ENCODE measurements around the gene NUPR1.

NUPR1 gene

DNA sequence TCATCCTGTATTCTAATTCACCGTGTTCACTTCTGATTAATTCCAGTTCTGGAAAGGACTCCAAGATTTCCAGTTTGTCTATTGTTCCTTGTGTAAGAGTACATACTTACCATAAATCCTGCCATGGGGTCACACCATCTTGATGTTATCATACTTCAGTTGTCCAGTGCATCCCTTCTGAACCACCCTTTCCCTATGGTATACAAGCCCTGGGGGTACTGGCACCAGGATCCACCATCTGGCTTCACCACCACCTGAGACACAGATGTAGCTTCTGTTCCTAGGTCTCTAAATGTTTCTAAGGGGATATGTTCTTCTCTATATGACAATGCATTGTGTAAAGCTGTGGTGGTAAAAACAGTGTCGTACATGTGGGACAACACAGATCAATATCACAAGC, 36.2 kb upstream of the NUPR1 start:
- H2AFZ ChIP-seq (ENCODE audit: low read length): no peak overlapping the region
- no peaks in the 10 kb centered on the region; the same call in 1 of the 2 replicates for H3K36me3 ChIP-seq (ENCODE audit: insufficient read depth, low read length)
- peaks cover 8% of the 10 kb centered on the region; the same call in 1 of the 2 replicates for H3K79me2 ChIP-seq (ENCODE audit: insufficient read depth, low read length)
- H3K4me1 ChIP-seq (ENCODE audit: insufficient read depth, low read length, poor library complexity, severe bottlenecking): no peaks in the 10 kb centered on the region
- no peaks in the 10 kb centered on the region for H4K20me1 ChIP-seq (ENCODE audit: insufficient read depth, low read length, poor library complexity, severe bottlenecking)
- H3K4me2 ChIP-seq (ENCODE audit: low read depth, low read length, poor library complexity, severe bottlenecking): no peak overlapping the region
- H3K9me3 ChIP-seq (ENCODE audit: insufficient read depth, low read depth, low read length): no peaks in the 10 kb centered on the region
- H3F3A ChIP-seq (ENCODE audit: low read depth): no peaks in the 10 kb centered on the region
- no peak for TF ChIP-seq EZH2phosphoT487 (IDR thresholded peaks at IDR 0.05; ENCODE audit: borderline replicate concordance)
- TF ChIP-seq, protein P1, sequence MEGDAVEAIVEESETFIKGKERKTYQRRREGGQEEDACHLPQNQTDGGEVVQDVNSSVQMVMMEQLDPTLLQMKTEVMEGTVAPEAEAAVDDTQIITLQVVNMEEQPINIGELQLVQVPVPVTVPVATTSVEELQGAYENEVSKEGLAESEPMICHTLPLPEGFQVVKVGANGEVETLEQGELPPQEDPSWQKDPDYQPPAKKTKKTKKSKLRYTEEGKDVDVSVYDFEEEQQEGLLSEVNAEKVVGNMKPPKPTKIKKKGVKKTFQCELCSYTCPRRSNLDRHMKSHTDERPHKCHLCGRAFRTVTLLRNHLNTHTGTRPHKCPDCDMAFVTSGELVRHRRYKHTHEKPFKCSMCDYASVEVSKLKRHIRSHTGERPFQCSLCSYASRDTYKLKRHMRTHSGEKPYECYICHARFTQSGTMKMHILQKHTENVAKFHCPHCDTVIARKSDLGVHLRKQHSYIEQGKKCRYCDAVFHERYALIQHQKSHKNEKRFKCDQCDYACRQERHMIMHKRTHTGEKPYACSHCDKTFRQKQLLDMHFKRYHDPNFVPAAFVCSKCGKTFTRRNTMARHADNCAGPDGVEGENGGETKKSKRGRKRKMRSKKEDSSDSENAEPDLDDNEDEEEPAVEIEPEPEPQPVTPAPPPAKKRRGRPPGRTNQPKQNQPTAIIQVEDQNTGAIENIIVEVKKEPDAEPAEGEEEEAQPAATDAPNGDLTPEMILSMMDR (conservative IDR thresholded peaks at IDR 0.05; ENCODE audit: low read length): no peak
- no peak overlapping the region for H3K4me3 ChIP-seq (ENCODE audit: low read length, poor library complexity, severe bottlenecking)
- H3K9me2 ChIP-seq (replicated peaks; ENCODE audit: low read depth, low read length): no peaks in the 10 kb centered on the region
- H3K9ac ChIP-seq (ENCODE audit: low read depth, low read length, poor library complexity, severe bottlenecking): no peak overlapping the region
- no peaks in the 10 kb centered on the region for H3K27me3 ChIP-seq (ENCODE audit: insufficient read depth, low read length, poor library complexity, severe bottlenecking)

DNA sequence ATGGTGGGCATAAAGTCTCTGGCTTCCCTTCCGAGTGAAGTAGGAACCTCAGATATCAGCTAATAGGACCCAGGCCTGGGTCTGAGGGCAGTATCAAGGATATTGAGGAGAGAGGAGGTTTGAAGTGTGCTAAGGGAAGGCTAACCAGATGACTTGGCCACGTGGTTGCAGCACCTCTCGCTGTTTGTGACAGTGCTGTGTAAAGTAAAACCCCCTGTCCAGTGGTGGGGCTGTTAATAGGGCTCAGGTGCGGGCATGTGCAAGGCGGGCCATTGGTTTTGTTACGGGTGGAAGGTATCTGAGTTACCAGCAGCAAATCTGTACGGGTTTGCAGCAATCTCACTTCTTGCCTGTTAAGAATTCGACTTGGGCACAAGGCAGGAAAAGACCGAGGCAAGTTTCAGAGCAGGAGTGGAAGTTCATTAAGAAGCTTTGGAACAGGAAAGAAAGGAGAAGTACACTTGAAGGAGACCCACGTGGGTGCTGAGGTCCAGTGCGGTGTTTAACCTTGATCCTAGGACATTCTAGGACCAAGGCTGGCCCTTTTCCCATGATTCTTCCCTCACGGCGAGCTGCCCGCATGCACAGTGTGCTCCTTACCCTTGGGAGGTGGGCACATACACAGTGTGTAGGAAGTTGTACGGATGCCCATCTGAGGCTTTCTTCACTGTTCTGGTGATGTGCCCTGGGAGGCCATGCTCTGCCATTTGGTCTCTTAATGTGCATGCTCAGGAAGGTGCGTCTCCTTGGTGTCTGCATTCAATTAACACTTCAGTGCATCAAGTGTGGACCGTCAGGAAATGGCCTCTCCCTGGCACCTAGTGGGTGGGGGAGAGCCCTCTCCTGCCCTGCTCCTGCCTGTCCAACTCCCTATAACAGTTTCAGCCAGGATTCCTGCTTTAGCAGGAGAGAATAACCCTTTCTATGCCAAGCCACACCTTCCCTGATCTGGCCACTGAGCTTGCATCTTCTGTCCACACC, 35.3 kb upstream of the NUPR1 start:
- Histone ChIP-seq H3K4me3 (ENCODE audit: low read length, poor library complexity, severe bottlenecking) (no peak overlapping the region), H3K9me3 (ENCODE audit: insufficient read depth, low read depth, low read length) (no peaks in the 10 kb centered on the region), H3K4me2 (ENCODE audit: low read depth, low read length, poor library complexity, severe bottlenecking) (no peak overlapping the region), H3K9ac (ENCODE audit: low read depth, low read length, poor library complexity, severe bottlenecking) (no peak overlapping the region), H3K9me2 (replicated peaks; ENCODE audit: low read depth, low read length) (no peaks in the 10 kb centered on the region), H3K36me3 (ENCODE audit: insufficient read depth, low read length) (no peaks in the 10 kb centered on the region; the same call in 1 of the 2 replicates), H2AFZ (ENCODE audit: low read length) (no peak overlapping the region), H3F3A (ENCODE audit: low read depth) (no peaks in the 10 kb centered on the region), H3K4me1 (ENCODE audit: insufficient read depth, low read length, poor library complexity, severe bottlenecking) (no peaks in the 10 kb centered on the region), H3K27me3 (ENCODE audit: insufficient read depth, low read length, poor library complexity, severe bottlenecking) (no peaks in the 10 kb centered on the region), H3K79me2 (ENCODE audit: insufficient read depth, low read length) (peaks cover 14% of the 10 kb centered on the region; the same call in 1 of the 2 replicates), H4K20me1 (ENCODE audit: insufficient read depth, low read length, poor library complexity, severe bottlenecking) (no peaks in the 10 kb centered on the region)
- TF ChIP-seq EZH2phosphoT487 (IDR thresholded peaks at IDR 0.05; ENCODE audit: borderline replicate concordance): no peak
- TF ChIP-seq, protein P1 (conservative IDR thresholded peaks at IDR 0.05; ENCODE audit: low read length): no peak

DNA sequence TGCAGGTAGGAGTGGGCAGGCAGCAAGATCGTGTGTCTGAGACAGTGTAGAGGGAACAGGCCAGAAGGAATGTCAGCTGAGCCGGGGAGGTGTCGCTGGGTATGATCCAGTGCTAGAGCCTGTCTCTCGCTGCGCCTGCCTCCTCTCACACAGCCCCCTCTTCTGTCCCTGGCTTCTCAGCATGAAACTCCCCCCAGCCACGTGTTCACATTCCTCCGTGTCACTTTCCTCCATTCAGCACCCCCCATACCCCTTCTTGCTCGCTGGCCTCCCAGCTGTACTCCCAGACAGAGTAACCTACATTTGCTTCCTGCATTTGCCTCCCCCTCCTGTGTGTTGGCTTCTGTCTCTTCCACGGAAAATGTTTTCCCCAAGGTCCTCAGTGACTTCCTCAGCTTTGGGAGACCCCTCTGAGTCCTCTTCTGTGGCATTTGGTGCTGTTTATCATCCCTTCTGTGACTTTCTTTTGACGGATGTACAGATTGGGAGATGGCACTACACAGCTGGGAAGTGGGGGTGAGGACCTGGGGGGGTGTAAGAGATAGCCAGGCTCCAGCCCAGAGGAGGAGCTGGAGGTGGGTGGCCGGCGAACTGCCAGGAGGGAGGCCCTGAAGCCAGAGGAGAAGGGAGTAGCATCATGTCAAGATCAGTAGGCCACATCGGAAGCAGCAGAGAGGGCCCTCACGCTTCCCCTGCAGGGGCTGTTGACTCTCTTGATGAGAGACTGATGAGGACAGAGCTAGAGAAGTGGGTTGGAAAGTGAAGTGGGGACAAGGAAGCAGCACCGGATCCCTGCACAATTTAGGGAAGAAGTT, 34.1 kb upstream of the NUPR1 start:
- no peaks in the 10 kb centered on the region for H3K9me2 ChIP-seq (replicated peaks; ENCODE audit: low read depth, low read length)
- H3K9me3 ChIP-seq (ENCODE audit: insufficient read depth, low read depth, low read length): no peaks in the 10 kb centered on the region
- H3F3A ChIP-seq (ENCODE audit: low read depth): no peaks in the 10 kb centered on the region
- no peaks in the 10 kb centered on the region for H3K4me1 ChIP-seq (ENCODE audit: insufficient read depth, low read length, poor library complexity, severe bottlenecking)
- no peak overlapping the region for H3K4me2 ChIP-seq (ENCODE audit: low read depth, low read length, poor library complexity, severe bottlenecking)
- H3K36me3 ChIP-seq (ENCODE audit: insufficient read depth, low read length): no peaks in the 10 kb centered on the region; the same call in 1 of the 2 replicates
- no peaks in the 10 kb centered on the region for H3K27me3 ChIP-seq (ENCODE audit: insufficient read depth, low read length, poor library complexity, severe bottlenecking)
- no peak overlapping the region for H2AFZ ChIP-seq (ENCODE audit: low read length)
- peaks cover 14% of the 10 kb centered on the region; the same call in 1 of the 2 replicates for H3K79me2 ChIP-seq (ENCODE audit: insufficient read depth, low read length)
- no peak overlapping the region for H3K9ac ChIP-seq (ENCODE audit: low read depth, low read length, poor library complexity, severe bottlenecking)
- no peak for TF ChIP-seq EZH2phosphoT487 (IDR thresholded peaks at IDR 0.05; ENCODE audit: borderline replicate concordance)
- TF ChIP-seq, protein P1 (conservative IDR thresholded peaks at IDR 0.05; ENCODE audit: low read length): no peak
- no peak overlapping the region for H3K4me3 ChIP-seq (ENCODE audit: low read length, poor library complexity, severe bottlenecking)
- H4K20me1 ChIP-seq (ENCODE audit: insufficient read depth, low read length, poor library complexity, severe bottlenecking): no peaks in the 10 kb centered on the region

Measured in Loucy (cell line).